OCI-LY7 (cell line): ENCODE results near the gene SULT1A2.
"Not testable (repeated sequence)": the region's sequence is repeated elsewhere in the genome, so short reads cannot be mapped to it uniquely, and the experiment has no call there.

Source experiments
- CTCF ChIP-seq: fragments of 200-600 bp; sonication (generic); conservative IDR thresholded peaks from 2 replicates; pipeline ENCODE4 v1.5.1; 2014; ENCODE audit warnings: mild to moderate bottlenecking, antibody characterized with exemption, low read length, moderate library complexity, mixed read lengths
- EZH2phosphoT487 ChIP-seq: fragments of 200-600 bp; sonication (generic); IDR thresholded peaks from 2 replicates; pipeline ENCODE4 v1.6.1; 2018; ENCODE audit warnings: low read depth, borderline replicate concordance, mild to moderate bottlenecking, mixed run types, antibody characterized with exemption, low read length, moderate library complexity, mixed read lengths

- not testable (repeated sequence) for TF ChIP-seq CTCF, EZH2phosphoT487
Observed at GRCh38 chr16:28566233-28566925, 30.5 kb downstream of the SULT1A2 start.
